Stimulated activated CD4-positive, alpha-beta T cell treated with anti-CD3 and anti-CD28 coated beads, Interleukin-15, amount 100 ng/mL, for 48 hours (primary cell): ENCODE measurements around the gene CNOT4.

Source experiments
- DNase-seq, 2 donors: peaks; one replicate each; pipeline ENCODE4 v3.0.0-alpha.2; 2020; ENCODE audit warnings: low read depth in 2 of 2

Gene CNOT4

GRCh38 chr7:135509839-135510591, at the start of gene CNOT4:
TSS of gene CNOT4 (minus strand) at chr7:135510102. CDS start at chr7:135438331, 71,771 bp downstream.
- peak; percentile 91 to 96 for DNase-seq

- no peak for DNase-seq
These were observed 49.0 kb upstream of the CNOT4 start for GRCh38 chr7:135558881-135559280.

GRCh38 chr7:135558337-135558767, 48.5 kb upstream of the CNOT4 start:
- DNase-seq = peak; percentile 36 to 41

- peak; percentile 46 to 49 for DNase-seq
These were observed 47.8 kb upstream of the CNOT4 start, which contains the start of gene NUP205 for GRCh38 chr7:135557455-135558336. TSS of gene NUP205 (plus strand) at chr7:135557917. CDS start at chr7:135557945, 28 bp downstream.

GRCh38 chr7:135553346-135553745, 43.4 kb upstream of the CNOT4 start:
- DNase-seq = no peak

GRCh38 chr7:135552148-135552547, 42.2 kb upstream of the CNOT4 start:
- no peak for DNase-seq

GRCh38 chr7:135550196-135550595, 40.3 kb upstream of the CNOT4 start:
- no peak for DNase-seq

- DNase-seq = no peak
These were observed 31.1 kb upstream of the CNOT4 start for GRCh38 chr7:135541029-135541428.

GRCh38 chr7:135539629-135540028, 29.7 kb upstream of the CNOT4 start:
- DNase-seq = no peak

- no peak for DNase-seq
These were observed 28.5 kb upstream of the CNOT4 start for GRCh38 chr7:135538376-135538775.

GRCh38 chr7:135537905-135538304, 28.0 kb upstream of the CNOT4 start:
- DNase-seq = no peak

GRCh38 chr7:135537453-135537852, 27.6 kb upstream of the CNOT4 start:
- no peak for DNase-seq

GRCh38 chr7:135536150-135536549, 26.2 kb upstream of the CNOT4 start:
- no peak for DNase-seq

GRCh38 chr7:135527025-135527424, 17.1 kb upstream of the CNOT4 start:
- DNase-seq = no peak

GRCh38 chr7:135525426-135525825, 15.5 kb upstream of the CNOT4 start:
- DNase-seq = no peak

GRCh38 chr7:135523146-135523545, 13.2 kb upstream of the CNOT4 start:
- no peak for DNase-seq

- no peak for DNase-seq
These were observed 12.6 kb upstream of the CNOT4 start for GRCh38 chr7:135522509-135522908.

- DNase-seq = no peak
These were observed 10.0 kb upstream of the CNOT4 start for GRCh38 chr7:135519871-135520270.

- DNase-seq = no peak
These were observed 9.4 kb upstream of the CNOT4 start for GRCh38 chr7:135519233-135519688.

GRCh38 chr7:135518748-135519147, 8.8 kb upstream of the CNOT4 start:
- no peak for DNase-seq

- no peak for DNase-seq
These were observed 7.2 kb upstream of the CNOT4 start for GRCh38 chr7:135517060-135517459.

GRCh38 chr7:135514856-135515255, 5.0 kb upstream of the CNOT4 start:
- no peak for DNase-seq
